GM23248 (cell line): ENCODE data around the gene NOTO.

Experiments used
- EZH2 ChIP-seq: fragments of 200-600 bp; sonication (generic); IDR thresholded peaks from 2 replicates; pipeline ENCODE4 v1.6.1; 2018; ENCODE audit warnings: antibody characterized with exemption, mild to moderate bottlenecking; ENCODE audit not compliant: insufficient read depth, poor library complexity, severe bottlenecking
- EZH2phosphoT487 ChIP-seq: fragments of 200-600 bp; sonication (generic); IDR thresholded peaks from 2 replicates; pipeline ENCODE4 v1.6.1; 2018; ENCODE audit warnings: antibody characterized with exemption, moderate library complexity, mild to moderate bottlenecking, low read depth; ENCODE audit not compliant: insufficient read depth

- TF ChIP-seq EZH2 (no peak), EZH2phosphoT487 (no peak)
These were observed 45.7 kb upstream of the NOTO start for GRCh38 chr2:73156539-73157124.
